ENCODE results near the gene ZBTB8B. TPM values are rescaled to one million over a fixed set of nuclear protein-coding genes. Genes with fewer than 3 reads are reported as not detected.
"Not testable (repeated sequence)": the region's sequence is repeated elsewhere in the genome, so short reads cannot be mapped to it uniquely, and the experiment has no call there.

The ZBTB8B gene
- polyA plus RNA-seq, 1 experiment = not detected

- no peak for TF ChIP-seq CTCF (IDR thresholded peaks at IDR 0.05; ENCODE audit: low read depth, low read length)
- Histone ChIP-seq H3K27ac (ENCODE audit: low read depth, low read length) (no peak overlapping the region), H3K27me3 (ENCODE audit: control insufficient read depth, insufficient read depth, low read length) (peaks cover 13% of the 10 kb centered on the region), H3K4me3 (ENCODE audit: low read depth, low read length) (no peak overlapping the region), H3K9me3 (ENCODE audit: control insufficient read depth, insufficient read depth, low read length) (no peaks in the 10 kb centered on the region)
- ChIA-PET CTCF (interaction anchor here (0.8 to 0.9 kb wide), 2 partner anchors 40 to 140 kb away, joined by 3 read pairs; no protein-coding TSS in a partner anchor), POLR2A (no interaction called here)
- DNase-seq (ENCODE audit: low read depth, low spot score) = no peak
Measured at GRCh38 chr1:32480761-32481160, 15.9 kb downstream of the ZBTB8B start.

GRCh38 chr1:32481788-32482187 is 16.9 kb downstream of the ZBTB8B start:
- H3K27ac ChIP-seq (ENCODE audit: low read depth, low read length); DNase-seq (ENCODE audit: low read depth, low spot score); H3K9me3 ChIP-seq (ENCODE audit: control insufficient read depth, insufficient read depth, low read length); POLR2A ChIA-PET; H3K4me3 ChIP-seq (ENCODE audit: low read depth, low read length); CTCF ChIA-PET; H3K27me3 ChIP-seq (ENCODE audit: control insufficient read depth, insufficient read depth, low read length): not testable (repeated sequence)

GRCh38 chr1:32485554-32486255 is 20.8 kb downstream of the ZBTB8B start:
- ChIA-PET CTCF (no interaction called here), POLR2A (no interaction called here)
- H3K27me3 ChIP-seq (ENCODE audit: control insufficient read depth, insufficient read depth, low read length) = peaks cover 8% of the 10 kb centered on the region
- H3K4me3 ChIP-seq (ENCODE audit: low read depth, low read length) = no peak overlapping the region
- TF ChIP-seq CTCF (IDR thresholded peaks at IDR 0.05; ENCODE audit: low read depth, low read length) = no peak
- DNase-seq (ENCODE audit: low read depth, low spot score) = no peak
- no peaks in the 10 kb centered on the region for H3K9me3 ChIP-seq (ENCODE audit: control insufficient read depth, insufficient read depth, low read length)
- no peak overlapping the region for H3K27ac ChIP-seq (ENCODE audit: low read depth, low read length)

- ChIA-PET CTCF (interaction anchor here (0.6 to 0.9 kb wide), 2 partner anchors 34 kb away, joined by 3 read pairs; no protein-coding TSS in a partner anchor), POLR2A (interaction anchor here (0.5 kb wide), 1 partner anchor 192 kb away, joined by 4 read pairs; no protein-coding TSS in a partner anchor)
- Histone ChIP-seq H3K27me3 (ENCODE audit: control insufficient read depth, insufficient read depth, low read length) (no peaks in the 10 kb centered on the region), H3K4me3 (ENCODE audit: low read depth, low read length) (no peak overlapping the region), H3K27ac (ENCODE audit: low read depth, low read length) (no peak overlapping the region), H3K9me3 (ENCODE audit: control insufficient read depth, insufficient read depth, low read length) (no peaks in the 10 kb centered on the region)
- no peak for TF ChIP-seq CTCF (IDR thresholded peaks at IDR 0.05; ENCODE audit: low read depth, low read length)
- no peak for DNase-seq (ENCODE audit: low read depth, low spot score)
Measured at GRCh38 chr1:32486463-32487113, 21.7 kb downstream of the ZBTB8B start.

- no peak overlapping the region for H3K4me3 ChIP-seq (ENCODE audit: low read depth, low read length)
- TF ChIP-seq CTCF (IDR thresholded peaks at IDR 0.05; ENCODE audit: low read depth, low read length) = no peak
- POLR2A ChIA-PET = no interaction called here
- no peak for DNase-seq (ENCODE audit: low read depth, low spot score)
- CTCF ChIA-PET = interaction anchor here (0.9 kb wide), 1 partner anchor 34 kb away, joined by 3 read pairs; no protein-coding TSS in a partner anchor
- no peaks in the 10 kb centered on the region for H3K27me3 ChIP-seq (ENCODE audit: control insufficient read depth, insufficient read depth, low read length)
- no peak overlapping the region for H3K27ac ChIP-seq (ENCODE audit: low read depth, low read length)
- H3K9me3 ChIP-seq (ENCODE audit: control insufficient read depth, insufficient read depth, low read length) = no peaks in the 10 kb centered on the region
Measured at GRCh38 chr1:32487182-32487581, 22.3 kb downstream of the ZBTB8B start.

Measured in AG04450 (cell line).